AG09319 (cell line): ENCODE measurements around the gene ANKRD36B.
"Not testable (repeated sequence)": the region's sequence is repeated elsewhere in the genome, so short reads cannot be mapped to it uniquely, and the experiment has no call there.

ENCODE experiments used
- DNase-seq: peaks from one replicate; pipeline ENCODE4 v3.0.0-alpha.2; 2010; ENCODE audit warnings: low read depth; ENCODE audit errors: extremely low read depth
- CTCF ChIP-seq: IDR thresholded peaks from 2 replicates; pipeline ENCODE4 v1.5.1; 2011; ENCODE audit warnings: low read depth, mild to moderate bottlenecking, inconsistent platforms, low read length, moderate library complexity

The ANKRD36B gene

GRCh38 chr2:97590515-97591394 is 1.1 kb upstream of the ANKRD36B start:
- DNase-seq: peak; percentile 58
- peak; percentile 82 for TF ChIP-seq CTCF

GRCh38 chr2:97589257-97589597 is 450 bp downstream of the ANKRD36B start:
- DNase-seq: not testable (repeated sequence)

GRCh38 chr2:97565674-97566073 is 24.0 kb downstream of the ANKRD36B start:
- DNase-seq: not testable (repeated sequence)

- not testable (repeated sequence) for DNase-seq
Measured at GRCh38 chr2:97552406-97552805, 37.3 kb downstream of the ANKRD36B start.

- DNase-seq: peak; percentile 2
Measured at GRCh38 chr2:97550498-97550897, 39.2 kb downstream of the ANKRD36B start.

- DNase-seq: not testable (repeated sequence)
Measured at GRCh38 chr2:97549058-97549457, 40.6 kb downstream of the ANKRD36B start.

GRCh38 chr2:97548536-97548935 is 41.1 kb downstream of the ANKRD36B start:
- DNase-seq: not testable (repeated sequence)

GRCh38 chr2:97546711-97547110 is 43.0 kb downstream of the ANKRD36B start:
- DNase-seq: no peak
- no peak for TF ChIP-seq CTCF

- not testable (repeated sequence) for DNase-seq
Measured at GRCh38 chr2:97544911-97545310, 44.8 kb downstream of the ANKRD36B start.

GRCh38 chr2:97525904-97526303 is 63.8 kb downstream of the ANKRD36B start:
- DNase-seq: not testable (repeated sequence)

- DNase-seq: not testable (repeated sequence)
Measured at GRCh38 chr2:97523816-97524215, 65.9 kb downstream of the ANKRD36B start.

GRCh38 chr2:97522916-97523555 is 66.6 kb downstream of the ANKRD36B start:
- DNase-seq: not testable (repeated sequence)

- DNase-seq: not testable (repeated sequence)
Measured at GRCh38 chr2:97495651-97496050, 94.0 kb downstream of the ANKRD36B start.

GRCh38 chr2:97490141-97490540 is 99.5 kb downstream of the ANKRD36B start:
- DNase-seq: not testable (repeated sequence)
